ENCODE measurements around the gene C2orf68.

DNA sequence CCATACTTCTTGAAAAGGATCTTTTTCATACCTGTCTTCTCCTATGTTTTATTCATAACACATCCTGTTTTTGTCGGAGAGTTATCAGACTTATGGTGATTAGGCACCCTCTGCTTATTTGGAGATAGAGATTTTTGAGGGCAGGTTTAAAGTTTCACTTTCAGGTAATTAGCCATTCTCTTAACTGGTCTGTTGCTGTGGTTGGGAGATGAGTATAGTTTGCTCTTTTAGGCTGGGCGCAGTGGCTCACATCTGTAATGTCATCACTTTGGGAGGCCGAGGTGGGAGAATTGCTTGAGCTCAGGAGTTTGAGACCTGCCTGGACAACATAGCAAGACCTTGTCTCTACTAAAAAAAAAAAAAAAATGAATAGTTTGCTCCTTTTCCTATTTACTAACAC, 30.9 kb upstream of the C2orf68 start:
- no peak for TF ChIP-seq CTCF (IDR thresholded peaks at IDR 0.05; ENCODE audit: insufficient read depth, low read length, poor library complexity, severe bottlenecking)
- TF ChIP-seq EZH2phosphoT487 (conservative IDR thresholded peaks at IDR 0.05; ENCODE audit: low read length) = no peak

Measured in SU-DHL-6 (cell line).